Measurements from ENCODE around the gene LSMEM2.

Gene LSMEM2

GRCh38 chr3:50297896-50298725 is 19.2 kb downstream of the LSMEM2 start:
- Histone ChIP-seq H3K4me3 (ENCODE audit: low read depth, low read length) (peak overlapping the region; percentile 85), H3K4me2 (ENCODE audit: low read length) (peak overlapping the region; percentile 75), H2BK120ac (ENCODE audit: insufficient read depth, low read length, poor library complexity) (no peak overlapping the region), H3K4ac (ENCODE audit: low read depth, low read length) (no peak overlapping the region), H3K14ac (ENCODE audit: low read length) (peak overlapping the region; percentile 17), H4K91ac (ENCODE audit: low read depth, low read length) (peak overlapping the region; percentile 90), H3K18ac (ENCODE audit: low read length) (peak overlapping the region; percentile 1), H3K9ac (ENCODE audit: low read length) (no peak overlapping the region), H3K27me3 (ENCODE audit: insufficient read depth, low read length) (no peaks in the 10 kb centered on the region), H3K9me3 (ENCODE audit: insufficient read depth, low read depth, low read length) (no peaks in the 10 kb centered on the region), H2AFZ (ENCODE audit: insufficient read depth, low read length, poor library complexity) (no peak overlapping the region), H4K8ac (ENCODE audit: low read depth, low read length) (peak overlapping the region; percentile 82), H3K79me2 (ENCODE audit: control insufficient read depth, insufficient read depth, low read length, poor library complexity) (peaks cover 3% of the 10 kb centered on the region), H2BK12ac (ENCODE audit: low read length) (no peak overlapping the region), H3K23ac (ENCODE audit: low read length) (no peak overlapping the region), H3K36me3 (ENCODE audit: control insufficient read depth in 1 of 2, insufficient read depth in 2 of 2, low read length in 2 of 2) (peaks cover 4 to 5% of the 10 kb centered on the region in 2 experiments), H2AK5ac (ENCODE audit: low read length) (peak overlapping the region; percentile 16), H4K12ac (ENCODE audit: low read depth, low read length) (no peak overlapping the region), H3K27ac (ENCODE audit: low read depth, low read length) (no peak overlapping the region), H2BK5ac (ENCODE audit: low read depth, low read length, poor library complexity) (no peak overlapping the region), H3K79me1 (ENCODE audit: low read length) (peaks cover 21% of the 10 kb centered on the region), H3K4me1 (ENCODE audit: control insufficient read depth in 1 of 2, insufficient read depth in 2 of 2, low read length in 2 of 2) (peaks cover 15 to 19% of the 10 kb centered on the region in 2 experiments)
- no peak for DNase-seq
- WGBS (ENCODE audit: extremely low coverage, insufficient coverage, insufficient read length) = no CpG with 5 or more reads among the region's 9 CpGs

GRCh38 chr3:50298836-50299637 is 20.1 kb downstream of the LSMEM2 start, which contains the start of the genes HYAL3 and NAA80:
Gene HYAL3 (minus strand): TSS chr3:50299405. CDS start chr3:50295602, 3,803 bp downstream.
Gene NAA80 (minus strand): TSS chr3:50299405. CDS start chr3:50297463, 1,942 bp downstream.
- Histone ChIP-seq H3K4ac (ENCODE audit: low read depth, low read length) (peak within 1 kb of the TSS; percentile 14), H3K9ac (ENCODE audit: low read length) (peak within 1 kb of the TSS; percentile 73), H3K27ac (ENCODE audit: low read depth, low read length) (peak within 1 kb of the TSS; percentile 69), H4K12ac (ENCODE audit: low read depth, low read length) (peak within 1 kb of the TSS; percentile 31), H3K36me3 (ENCODE audit: control insufficient read depth in 1 of 2, insufficient read depth in 2 of 2, low read length in 2 of 2) (peaks cover 4 to 5% of the 10 kb centered on the region in 2 experiments), H3K27me3 (ENCODE audit: insufficient read depth, low read length) (no peaks in the 10 kb centered on the region), H2BK12ac (ENCODE audit: low read length) (peak within 1 kb of the TSS; percentile 74), H3K4me2 (ENCODE audit: low read length) (peak within 1 kb of the TSS; percentile 75), H3K9me3 (ENCODE audit: insufficient read depth, low read depth, low read length) (peaks cover 2% of the 10 kb centered on the region), H3K79me2 (ENCODE audit: control insufficient read depth, insufficient read depth, low read length, poor library complexity) (peaks cover 3% of the 10 kb centered on the region), H2AFZ (ENCODE audit: insufficient read depth, low read length, poor library complexity) (peak within 1 kb of the TSS; percentile 66), H4K91ac (ENCODE audit: low read depth, low read length) (peak within 1 kb of the TSS; percentile 90), H3K79me1 (ENCODE audit: low read length) (peaks cover 24% of the 10 kb centered on the region), H2BK5ac (ENCODE audit: low read depth, low read length, poor library complexity) (peak within 1 kb of the TSS; percentile 37), H3K4me3 (ENCODE audit: low read depth, low read length) (peak within 1 kb of the TSS; percentile 85), H3K14ac (ENCODE audit: low read length) (peak within 1 kb of the TSS; percentile 83), H3K4me1 (ENCODE audit: control insufficient read depth in 1 of 2, insufficient read depth in 2 of 2, low read length in 2 of 2) (peaks cover 19 to 24% of the 10 kb centered on the region in 2 experiments), H2AK5ac (ENCODE audit: low read length) (peak within 1 kb of the TSS; percentile 81), H2BK120ac (ENCODE audit: insufficient read depth, low read length, poor library complexity) (peak within 1 kb of the TSS; percentile 65), H3K23ac (ENCODE audit: low read length) (no peak within 1 kb of the TSS), H4K8ac (ENCODE audit: low read depth, low read length) (peak within 1 kb of the TSS; percentile 82), H3K18ac (ENCODE audit: low read length) (peak within 1 kb of the TSS; percentile 49)
- no CpG with 5 or more reads among the region's 61 CpGs for WGBS (ENCODE audit: extremely low coverage, insufficient coverage, insufficient read length)
- DNase-seq = peak; percentile 99

DNA sequence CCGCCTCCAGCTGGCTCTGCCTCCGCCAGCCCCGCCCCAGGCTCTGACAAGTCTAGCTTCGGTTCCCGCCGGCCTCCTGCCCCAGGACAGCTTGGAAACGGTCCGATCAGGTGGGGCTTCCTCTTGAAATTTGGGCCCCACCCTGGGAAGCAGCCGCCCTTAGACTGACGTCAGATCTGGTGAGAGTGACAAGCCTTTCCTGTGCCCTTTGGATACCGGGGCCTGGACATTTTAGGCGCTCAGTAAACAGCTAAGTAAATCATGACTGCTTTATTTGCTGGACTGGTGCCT is 20.7 kb downstream of the LSMEM2 start:
- peak overlapping the region; percentile 43 for H2BK120ac ChIP-seq (ENCODE audit: insufficient read depth, low read length, poor library complexity)
- H3K36me3 ChIP-seq (ENCODE audit: control insufficient read depth in 1 of 2, insufficient read depth in 2 of 2, low read length in 2 of 2) = peaks cover 4 to 5% of the 10 kb centered on the region in 2 experiments
- no peak overlapping the region for H2BK12ac ChIP-seq (ENCODE audit: low read length)
- H3K4me1 ChIP-seq (ENCODE audit: control insufficient read depth in 1 of 2, insufficient read depth in 2 of 2, low read length in 2 of 2) = peaks cover 19 to 24% of the 10 kb centered on the region in 2 experiments
- peak overlapping the region; percentile 23 for H3K14ac ChIP-seq (ENCODE audit: low read length)
- no peaks in the 10 kb centered on the region for H3K27me3 ChIP-seq (ENCODE audit: insufficient read depth, low read length)
- peak overlapping the region; percentile 6 for H2AK5ac ChIP-seq (ENCODE audit: low read length)
- no peak overlapping the region for H3K4ac ChIP-seq (ENCODE audit: low read depth, low read length)
- DNase-seq = no peak
- peak overlapping the region; percentile 69 for H3K27ac ChIP-seq (ENCODE audit: low read depth, low read length)
- peak overlapping the region; percentile 47 for H4K8ac ChIP-seq (ENCODE audit: low read depth, low read length)
- H3K18ac ChIP-seq (ENCODE audit: low read length) = no peak overlapping the region
- H3K79me2 ChIP-seq (ENCODE audit: control insufficient read depth, insufficient read depth, low read length, poor library complexity) = peaks cover 3% of the 10 kb centered on the region
- peaks cover 2% of the 10 kb centered on the region for H3K9me3 ChIP-seq (ENCODE audit: insufficient read depth, low read depth, low read length)
- H2BK5ac ChIP-seq (ENCODE audit: low read depth, low read length, poor library complexity) = peak overlapping the region; percentile 29
- no peak overlapping the region for H3K23ac ChIP-seq (ENCODE audit: low read length)
- peak overlapping the region; percentile 9 for H4K12ac ChIP-seq (ENCODE audit: low read depth, low read length)
- WGBS (ENCODE audit: extremely low coverage, insufficient coverage, insufficient read length) = no CpG with 5 or more reads among the region's 12 CpGs
- H3K79me1 ChIP-seq (ENCODE audit: low read length) = peaks cover 24% of the 10 kb centered on the region
- peak overlapping the region; percentile 11 for H3K9ac ChIP-seq (ENCODE audit: low read length)
- peak overlapping the region; percentile 32 for H3K4me3 ChIP-seq (ENCODE audit: low read depth, low read length)
- H4K91ac ChIP-seq (ENCODE audit: low read depth, low read length) = peak overlapping the region; percentile 37
- peak overlapping the region; percentile 70 for H3K4me2 ChIP-seq (ENCODE audit: low read length)
- no peak overlapping the region for H2AFZ ChIP-seq (ENCODE audit: insufficient read depth, low read length, poor library complexity)

DNA sequence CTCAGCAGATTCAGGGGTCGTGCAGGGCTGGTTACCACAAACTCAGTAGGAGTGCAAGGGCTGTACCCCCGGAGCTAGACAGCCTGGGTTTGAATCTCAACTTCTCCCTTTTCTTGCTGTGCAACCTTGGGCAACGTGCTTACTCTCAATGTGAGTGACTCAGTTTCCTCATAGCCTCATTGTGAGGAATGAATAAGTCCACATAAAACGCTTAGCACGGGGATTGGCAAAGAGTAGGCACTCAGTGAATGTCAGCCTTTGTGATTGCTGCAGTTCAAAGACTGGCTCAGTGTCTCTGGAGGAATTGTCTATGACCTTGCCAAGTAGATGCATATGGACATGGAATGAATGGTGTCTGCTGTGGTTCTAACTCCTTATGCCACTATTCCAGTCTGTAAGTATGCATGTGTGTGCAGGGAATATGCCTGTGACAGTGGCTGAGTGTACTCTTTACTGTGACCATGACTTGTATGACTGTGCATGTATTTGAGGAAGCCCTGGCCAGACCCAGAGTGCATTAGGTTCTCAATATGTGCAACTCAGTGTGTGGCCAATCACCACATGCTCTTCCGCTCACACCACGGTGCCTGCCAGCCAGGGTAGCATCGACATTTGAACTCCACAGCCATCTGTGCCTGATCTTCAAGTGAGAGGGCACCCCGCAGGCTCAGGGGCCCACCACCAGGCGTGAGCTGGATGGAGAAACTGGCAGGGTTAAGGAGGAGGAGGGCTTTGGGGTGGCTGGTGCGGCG is 21.2 kb downstream of the LSMEM2 start:
- Histone ChIP-seq H3K4ac (ENCODE audit: low read depth, low read length) (peak overlapping the region; percentile 2), H4K91ac (ENCODE audit: low read depth, low read length) (peak overlapping the region; percentile 37), H3K23ac (ENCODE audit: low read length) (no peak overlapping the region), H4K8ac (ENCODE audit: low read depth, low read length) (peak overlapping the region; percentile 51), H3K79me2 (ENCODE audit: control insufficient read depth, insufficient read depth, low read length, poor library complexity) (peaks cover 3% of the 10 kb centered on the region), H3K4me2 (ENCODE audit: low read length) (peak overlapping the region; percentile 70), H3K27me3 (ENCODE audit: insufficient read depth, low read length) (no peaks in the 10 kb centered on the region), H3K9me3 (ENCODE audit: insufficient read depth, low read depth, low read length) (peaks cover 2% of the 10 kb centered on the region), H2AFZ (ENCODE audit: insufficient read depth, low read length, poor library complexity) (peak overlapping the region; percentile 66), H4K12ac (ENCODE audit: low read depth, low read length) (peak overlapping the region; percentile 31), H3K36me3 (ENCODE audit: control insufficient read depth in 1 of 2, insufficient read depth in 2 of 2, low read length in 2 of 2) (peaks cover 4 to 5% of the 10 kb centered on the region in 2 experiments), H2BK5ac (ENCODE audit: low read depth, low read length, poor library complexity) (peak overlapping the region; percentile 29), H2AK5ac (ENCODE audit: low read length) (peak overlapping the region; percentile 81), H3K79me1 (ENCODE audit: low read length) (peaks cover 24% of the 10 kb centered on the region), H3K4me1 (ENCODE audit: control insufficient read depth in 1 of 2, insufficient read depth in 2 of 2, low read length in 2 of 2) (peaks cover 19 to 24% of the 10 kb centered on the region in 2 experiments), H3K27ac (ENCODE audit: low read depth, low read length) (peak overlapping the region; percentile 69), H2BK12ac (ENCODE audit: low read length) (peak overlapping the region; percentile 74), H3K14ac (ENCODE audit: low read length) (peak overlapping the region; percentile 23), H2BK120ac (ENCODE audit: insufficient read depth, low read length, poor library complexity) (peak overlapping the region; percentile 43), H3K4me3 (ENCODE audit: low read depth, low read length) (peak overlapping the region; percentile 32), H3K9ac (ENCODE audit: low read length) (peak overlapping the region; percentile 11), H3K18ac (ENCODE audit: low read length) (peak overlapping the region; percentile 34)
- WGBS (ENCODE audit: extremely low coverage, insufficient coverage, insufficient read length) = no CpG with 5 or more reads among the region's 12 CpGs
- peak in 1 of 2 donors; percentile 16 for DNase-seq

Data from trophoblast cell (in vitro differentiated cells and primary cell).